ENCODE data around the gene PEMT.

DNA sequence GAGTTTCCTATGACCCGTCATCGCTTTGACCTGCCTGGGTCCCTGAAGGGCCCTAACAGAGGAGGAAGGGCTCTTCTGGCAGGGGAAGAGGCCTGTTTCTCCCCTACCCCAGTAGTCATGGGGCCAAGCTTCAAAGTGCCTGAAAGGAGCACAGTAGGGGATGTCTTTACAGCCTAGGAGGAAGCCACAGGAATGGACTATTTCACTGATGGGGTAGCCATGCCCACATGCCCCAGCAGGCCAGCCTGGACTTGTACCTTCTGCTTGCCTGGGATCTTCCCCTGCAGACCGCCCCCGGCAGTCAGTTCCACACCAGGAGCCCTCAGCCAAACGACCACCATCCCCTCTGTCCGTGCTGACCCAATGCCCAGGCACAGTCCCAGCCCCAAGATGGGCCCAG lies 41.8 kb upstream of the PEMT start:
- TF ChIP-seq, protein P1, sequence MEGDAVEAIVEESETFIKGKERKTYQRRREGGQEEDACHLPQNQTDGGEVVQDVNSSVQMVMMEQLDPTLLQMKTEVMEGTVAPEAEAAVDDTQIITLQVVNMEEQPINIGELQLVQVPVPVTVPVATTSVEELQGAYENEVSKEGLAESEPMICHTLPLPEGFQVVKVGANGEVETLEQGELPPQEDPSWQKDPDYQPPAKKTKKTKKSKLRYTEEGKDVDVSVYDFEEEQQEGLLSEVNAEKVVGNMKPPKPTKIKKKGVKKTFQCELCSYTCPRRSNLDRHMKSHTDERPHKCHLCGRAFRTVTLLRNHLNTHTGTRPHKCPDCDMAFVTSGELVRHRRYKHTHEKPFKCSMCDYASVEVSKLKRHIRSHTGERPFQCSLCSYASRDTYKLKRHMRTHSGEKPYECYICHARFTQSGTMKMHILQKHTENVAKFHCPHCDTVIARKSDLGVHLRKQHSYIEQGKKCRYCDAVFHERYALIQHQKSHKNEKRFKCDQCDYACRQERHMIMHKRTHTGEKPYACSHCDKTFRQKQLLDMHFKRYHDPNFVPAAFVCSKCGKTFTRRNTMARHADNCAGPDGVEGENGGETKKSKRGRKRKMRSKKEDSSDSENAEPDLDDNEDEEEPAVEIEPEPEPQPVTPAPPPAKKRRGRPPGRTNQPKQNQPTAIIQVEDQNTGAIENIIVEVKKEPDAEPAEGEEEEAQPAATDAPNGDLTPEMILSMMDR (IDR thresholded peaks at IDR 0.05; ENCODE audit: insufficient read depth, low read length, poor library complexity, severe bottlenecking), result no peak
- TF ChIP-seq EZH2phosphoT487 (conservative IDR thresholded peaks at IDR 0.05; ENCODE audit: low read length), result no peak

Measured in SU-DHL-6 (cell line).